ENCODE results near the gene TIGAR. TPM values are rescaled to one million over a fixed set of nuclear protein-coding genes. Genes with fewer than 3 reads are reported as not detected.
A peak's percentile ranks its signal among the peaks of the same experiment; 100 is the strongest.

Gene TIGAR
- total RNA-seq, 1 donor from 2014 or later = 15.4 TPM

GRCh38 chr12:4383304-4383865, 62.4 kb downstream of the TIGAR start:
- no peak for DNase-seq (ENCODE audit: low read depth, low spot score)
- peak; percentile 34 for TF ChIP-seq CTCF (conservative IDR thresholded peaks at IDR 0.05)
- Mint-ChIP-seq H3K27ac (ENCODE audit: unreplicated experiment) (peak overlapping the region; percentile 16), H3K27me3 (ENCODE audit: low read depth) (peaks cover 12% of the 10 kb centered on the region), H3K9me3 (no peaks in the 10 kb centered on the region), H3K36me3 (ENCODE audit: low read depth) (no peaks in the 10 kb centered on the region), H3K4me3 (no peak overlapping the region), H3K4me1 (peaks cover 10% of the 10 kb centered on the region)

- TF ChIP-seq CTCF (conservative IDR thresholded peaks at IDR 0.05) = no peak
- Mint-ChIP-seq H3K9me3 (no peaks in the 10 kb centered on the region), H3K36me3 (ENCODE audit: low read depth) (no peaks in the 10 kb centered on the region), H3K4me1 (no peaks in the 10 kb centered on the region), H3K27me3 (ENCODE audit: low read depth) (peaks cover 4% of the 10 kb centered on the region), H3K27ac (ENCODE audit: unreplicated experiment) (no peak overlapping the region), H3K4me3 (no peak overlapping the region)
- DNase-seq (ENCODE audit: low read depth, low spot score) = no peak
These were observed 65.8 kb downstream of the TIGAR start for GRCh38 chr12:4386801-4387200.

- peaks cover under 1% of the 10 kb centered on the region for H3K27me3 Mint-ChIP-seq (ENCODE audit: low read depth)
- H3K9me3 Mint-ChIP-seq = no peaks in the 10 kb centered on the region
- DNase-seq (ENCODE audit: low read depth, low spot score) = no peak
- TF ChIP-seq CTCF (conservative IDR thresholded peaks at IDR 0.05) = no peak
- no peaks in the 10 kb centered on the region for H3K4me1 Mint-ChIP-seq
- no peak overlapping the region for H3K4me3 Mint-ChIP-seq
- no peak overlapping the region for H3K27ac Mint-ChIP-seq (ENCODE audit: unreplicated experiment)
- no peaks in the 10 kb centered on the region for H3K36me3 Mint-ChIP-seq (ENCODE audit: low read depth)
These were observed 66.6 kb downstream of the TIGAR start for GRCh38 chr12:4387607-4388006.

GRCh38 chr12:4388032-4388431, 67.0 kb downstream of the TIGAR start:
- no peaks in the 10 kb centered on the region for H3K27me3 Mint-ChIP-seq (ENCODE audit: low read depth)
- no peak for TF ChIP-seq CTCF (conservative IDR thresholded peaks at IDR 0.05)
- no peaks in the 10 kb centered on the region for H3K4me1 Mint-ChIP-seq
- no peaks in the 10 kb centered on the region for H3K9me3 Mint-ChIP-seq
- no peaks in the 10 kb centered on the region for H3K36me3 Mint-ChIP-seq (ENCODE audit: low read depth)
- no peak for DNase-seq (ENCODE audit: low read depth, low spot score)
- no peak overlapping the region for H3K4me3 Mint-ChIP-seq
- H3K27ac Mint-ChIP-seq (ENCODE audit: unreplicated experiment) = no peak overlapping the region

- H3K4me1 Mint-ChIP-seq = no peaks in the 10 kb centered on the region
- TF ChIP-seq CTCF (conservative IDR thresholded peaks at IDR 0.05) = no peak
- no peak overlapping the region for H3K27ac Mint-ChIP-seq (ENCODE audit: unreplicated experiment)
- no peaks in the 10 kb centered on the region for H3K36me3 Mint-ChIP-seq (ENCODE audit: low read depth)
- DNase-seq (ENCODE audit: low read depth, low spot score) = no peak
- H3K9me3 Mint-ChIP-seq = no peaks in the 10 kb centered on the region
- H3K4me3 Mint-ChIP-seq = no peak overlapping the region
- H3K27me3 Mint-ChIP-seq (ENCODE audit: low read depth) = no peaks in the 10 kb centered on the region
These were observed 67.6 kb downstream of the TIGAR start for GRCh38 chr12:4388662-4389061.

All from neural crest cell (in vitro differentiated cells).